HepG2 (cell line): ENCODE results near the gene IGFN1. TPM values are rescaled to one million over a fixed set of nuclear protein-coding genes. Genes with fewer than 3 reads are reported as not detected.

Experiments
- ATAC-seq: fragments of 200-7000 bp; cut with Tn5 transposase; 3 replicates; pipeline ENCODE4 v1.9.1; 2020; ENCODE audit warnings: mild to moderate bottlenecking, moderate library complexity
- BruUV-seq: library from RNA; stranded (reverse); fragments of 400-500 nt; replicated peaks from 2 replicates; lab custom pipeline; 2021; lab: Mats Ljungman, UMichigan
- CTCF ChIA-PET: fragments of 300-600 bp; formaldehyde crosslinking; extraction: SDS; loops from one replicate; lab custom pipeline; 2021; ENCODE audit warnings: low total read pairs, inconsistent platforms, low intra/inter-chr PET ratio; lab: Yijun Ruan, JAX
- POLR2A ChIA-PET: fragments of 350-600 bp; sonication (Branson Sonifier 250); formaldehyde crosslinking; loops from one replicate; lab custom pipeline; 2020; ENCODE audit warnings: antibody characterized with exemption, inconsistent platforms; lab: Yijun Ruan, JAX
- DNase-seq: peaks from one replicate; pipeline ENCODE4 v3.0.0-alpha.2; 2015; ENCODE audit warnings: low spot score
- FAIRE-seq: peaks from 3 replicates; lab custom pipeline; 2011; peaks lifted over from hg19 to GRCh38; lab: Jason Lieb, UNC
- H2AFZ ChIP-seq: one replicate; pipeline ENCODE4 v1.6.1; 2011; ENCODE audit warnings: low read length, inconsistent platforms
- H3K27ac ChIP-seq: fragments of 300-600 bp; 3 replicates; pipeline ENCODE4 v1.8.0; 2011; ENCODE audit warnings: mixed run types, mild to moderate bottlenecking, mixed read lengths, low read length, inconsistent platforms; ENCODE audit not compliant: insufficient read depth; ENCODE audit errors: extremely low read length
- H3K27me3 ChIP-seq, 2 experiments: fragments of 200-600 bp in 1 of 2; 2 replicates in 1 of 2; 3 replicates in 1 of 2; pipeline versions ENCODE4 v1.6.0 to v1.8.0; 2011; ENCODE audit warnings: low read length in 2 of 2, mild to moderate bottlenecking in 2 of 2, moderate library complexity in 2 of 2, inconsistent platforms in 1 of 2; ENCODE audit not compliant: insufficient read depth in 2 of 2, control insufficient read depth in 1 of 2
- H3K36me3 ChIP-seq, 2 experiments: fragments of 200-600 bp in 1 of 2; replicated peaks in 1 of 2; 2 replicates in 1 of 2; 3 replicates in 1 of 2; pipeline versions ENCODE4 v1.5.1 to v1.8.0; 2011; ENCODE audit warnings: low read length in 2 of 2, inconsistent platforms in 1 of 2; ENCODE audit not compliant: insufficient read depth in 2 of 2, control insufficient read depth in 1 of 2
- H3K4me1 ChIP-seq: 2 replicates; pipeline ENCODE4 v1.5.1; 2012; ENCODE audit warnings: low read length, inconsistent platforms; ENCODE audit not compliant: insufficient read depth
- H3K4me2 ChIP-seq: 2 replicates; pipeline ENCODE4 v1.6.0; 2011; ENCODE audit warnings: low read depth, low read length, inconsistent platforms
- H3K4me3 ChIP-seq, 3 experiments: fragments of 200-600 bp in 1 of 3; sonication (generic), shearing (Covaris generic) in 1 of 3; replicated peaks in 1 of 3; 2 replicates each; pipeline ENCODE4 v1.5.1; 2011 to 2016; ENCODE audit warnings: low read length in 3 of 3, inconsistent platforms in 2 of 3, low read depth in 2 of 3, mild to moderate bottlenecking in 2 of 3, control low read depth in 1 of 3, mixed read lengths in 1 of 3; ENCODE audit not compliant: insufficient read depth in 1 of 3
- H3K79me2 ChIP-seq: one replicate; pipeline ENCODE4 v1.6.1; 2011; ENCODE audit warnings: low read length, inconsistent platforms; ENCODE audit not compliant: insufficient read depth
- H3K9ac ChIP-seq: 2 replicates; pipeline ENCODE4 v1.6.0; 2011; ENCODE audit warnings: mild to moderate bottlenecking, low read depth, low read length, inconsistent platforms; ENCODE audit not compliant: insufficient read depth
- H3K9me3 ChIP-seq: 2 replicates; pipeline ENCODE4 v1.5.1; 2012; ENCODE audit warnings: mild to moderate bottlenecking, low read length
- H4K20me1 ChIP-seq: 2 replicates; pipeline ENCODE4 v1.6.0; 2011; ENCODE audit warnings: inconsistent platforms, mild to moderate bottlenecking, low read length, moderate library complexity; ENCODE audit not compliant: insufficient read depth
- DR1 ChIP-seq: sonication (generic); formaldehyde crosslinking; IDR thresholded peaks from 2 replicates; pipeline ENCODE4 v1.8.0; 2021; ENCODE audit warnings: mild to moderate bottlenecking, missing genetic modification reagents, inconsistent platforms
- GATAD2A ChIP-seq: IDR thresholded peaks from 2 replicates; pipeline ENCODE4 v1.6.1; 2016
- NONO ChIP-seq, 2 experiments: fragments of 450-650 bp in 1 of 2; sonication (generic) in 1 of 2; formaldehyde crosslinking in 1 of 2; IDR thresholded peaks in 1 of 2; conservative IDR thresholded peaks in 1 of 2; 2 replicates each; pipeline versions ENCODE4 v1.6.1 to v1.8.0; 2017 to 2022; ENCODE audit warnings: mild to moderate bottlenecking in 1 of 2, missing genetic modification reagents in 1 of 2, moderate library complexity in 1 of 2
- NR2F1 ChIP-seq, 2 experiments: fragments of 450-650 bp in 1 of 2; formaldehyde crosslinking in 1 of 2; IDR thresholded peaks; 2 replicates each; pipeline versions ENCODE4 v1.5.0 to v1.6.1; 2016 to 2020; ENCODE audit warnings: mild to moderate bottlenecking in 1 of 2, missing compliant biosample characterization in 1 of 2, missing genetic modification reagents in 1 of 2, moderate library complexity in 1 of 2
- POGZ ChIP-seq: sonication (generic); formaldehyde crosslinking; IDR thresholded peaks from 2 replicates; pipeline ENCODE4 v1.4.0; 2020; ENCODE audit warnings: mild to moderate bottlenecking, missing genetic modification reagents
- ZMYM3 ChIP-seq: sonication (generic); formaldehyde crosslinking; IDR thresholded peaks from 2 replicates; pipeline ENCODE4 v1.5.1; 2020; ENCODE audit warnings: mild to moderate bottlenecking, missing genetic modification reagents
- ZNF17 ChIP-seq: sonication (generic); formaldehyde crosslinking; IDR thresholded peaks from 2 replicates; pipeline ENCODE4 v1.5.0; 2020; ENCODE audit warnings: mild to moderate bottlenecking, missing genetic modification reagents
- ZNF775 ChIP-seq: sonication (generic); formaldehyde crosslinking; IDR thresholded peaks from 2 replicates; pipeline ENCODE4 v1.4.0; 2020; ENCODE audit warnings: missing genetic modification reagents, mild to moderate bottlenecking, moderate library complexity, borderline replicate concordance
- WGBS: methylation state at CpG from one replicate; pipeline ENCODE4 v1.1.6; 2017; ENCODE audit warnings: low lambda C conversion rate; 5-methylcytosine and 5-hydroxymethylcytosine counted together
- in situ Hi-C: cut with HindIII; loops from 2 replicates; pipeline ENCODE4 v1.10.0; 2017; ENCODE audit warnings: low pct_unique_long_range_greater_than_20kb; ENCODE audit not compliant: extremely low pct_ligation_motif_present
- intact Hi-C: fragments of 100-400 bp; cut with micrococcal nuclease; formaldehyde crosslinking; loops from one replicate; pipeline ENCODE4 v1.10.0; 2022; ENCODE audit not compliant: unreplicated experiment
- polyA plus RNA-seq, 8 experiments: library from polyadenylated mRNA; depleted of rRNA in 3 of 8; stranded (reverse) in 7 of 8; unstranded in 1 of 8; fragments of >200 nt; fragmentation: Illumina TruSeq in 4 of 8; extraction: Trizol in 4 of 8; gene quantifications; 2 replicates each; pipeline versions ENCODE4 v1.2.1 to v1.2.3, GENCODE V29; 2011 to 2016; ENCODE audit warnings: low read depth in 4 of 8, missing spikeins in 1 of 8, mixed read lengths in 1 of 8; ENCODE audit not compliant: insufficient read depth in 1 of 8
- total RNA-seq, 5 experiments: library from RNA; depleted of rRNA; stranded (reverse); fragments of >200 nt; fragmentation: Illumina TruSeq; extraction: Trizol; gene quantifications; 2 replicates each; pipeline ENCODE4 v1.2.3, GENCODE V29; 2016; ENCODE audit warnings: low read depth in 1 of 5
- TF ChIP-seq, protein P1 (sequence below): sonication (generic); formaldehyde crosslinking; IDR thresholded peaks from 2 replicates; pipeline ENCODE4 v1.4.0; 2020; ENCODE audit warnings: mild to moderate bottlenecking, missing genetic modification reagents
- TF ChIP-seq, protein P2 (sequence below): sonication (generic); formaldehyde crosslinking; IDR thresholded peaks from 2 replicates; pipeline ENCODE4 v1.8.1; 2022; ENCODE audit warnings: low read depth, mild to moderate bottlenecking, missing genetic modification reagents
- TF ChIP-seq, protein P3 (sequence below): IDR thresholded peaks from 2 replicates; pipeline ENCODE4 v1.6.1; 2016; ENCODE audit warnings: mild to moderate bottlenecking

IGFN1 gene
- total and polyA plus RNA-seq, 2 of the 13 experiments (the other 11 are each of a cell fraction or from before 2014, with no cell fraction given): 0.04 to 0.05 TPM

DNA sequence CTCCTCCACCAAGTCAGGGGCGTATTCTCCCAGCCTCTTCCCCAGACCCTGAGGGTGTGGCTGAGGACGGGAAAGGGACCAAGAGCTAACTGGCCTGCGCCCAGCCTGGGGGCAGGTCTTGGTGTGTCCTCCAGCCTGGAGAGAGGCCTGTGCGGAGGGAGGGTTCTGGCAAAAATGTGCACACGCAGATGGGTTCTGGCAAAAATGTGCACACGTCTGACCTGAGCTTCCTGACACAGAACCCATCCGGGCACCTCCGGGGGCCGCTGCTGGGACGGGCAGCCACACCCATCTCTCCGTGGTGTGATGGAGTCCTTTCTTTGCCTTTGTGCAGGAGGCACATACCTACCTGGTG, 69.6 kb downstream of the IGFN1 start:
- ChIA-PET CTCF (no interaction called here), POLR2A (no interaction called here)
- Histone ChIP-seq H3K4me2 (no peak overlapping the region), H3K79me2 (no peaks in the 10 kb centered on the region), H4K20me1 (no peaks in the 10 kb centered on the region), H3K9ac (no peak overlapping the region), H3K4me3 (no peak overlapping the region), H3K27ac (no peak overlapping the region), H3K27me3 (peaks cover 3 to 21% of the 10 kb centered on the region in 2 experiments; a peak in 4 of 5 replicates), H3K9me3 (no peaks in the 10 kb centered on the region), H3K36me3 (no peaks in the 10 kb centered on the region), H3K4me1 (no peaks in the 10 kb centered on the region), H2AFZ (no peak overlapping the region)
- no peak for DNase-seq
- FAIRE-seq: no peak
- BruUV-seq: no TSS peak
- WGBS: 7% methylated on average over 9 of the region's 11 CpGs
- no peak for ATAC-seq
- intact Hi-C loops (no loop called here), in situ Hi-C loops (loop anchor here (5.0 kb wide), 1 partner anchor 107 kb away; no protein-coding TSS in a partner anchor)
- TF ChIP-seq POGZ (CRISPR knock-in tag) (no peak), ZNF17 (CRISPR knock-in tag) (no peak), ZNF775 (CRISPR knock-in tag) (no peak), DR1 (CRISPR knock-in tag) (no peak), NR2F1 (CRISPR knock-in tag; IDR thresholded peaks at IDR 0.05) (no peak), NONO (IDR thresholded peaks at IDR 0.05) (no peak), NONO (CRISPR knock-in tag; conservative IDR thresholded peaks at IDR 0.05) (no peak), GATAD2A (no peak), ZMYM3 (CRISPR knock-in tag) (no peak)
- TF ChIP-seq, protein P1, sequence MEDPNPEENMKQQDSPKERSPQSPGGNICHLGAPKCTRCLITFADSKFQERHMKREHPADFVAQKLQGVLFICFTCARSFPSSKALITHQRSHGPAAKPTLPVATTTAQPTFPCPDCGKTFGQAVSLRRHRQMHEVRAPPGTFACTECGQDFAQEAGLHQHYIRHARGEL (CRISPR knock-in tag): no peak
- TF ChIP-seq, protein P2, sequence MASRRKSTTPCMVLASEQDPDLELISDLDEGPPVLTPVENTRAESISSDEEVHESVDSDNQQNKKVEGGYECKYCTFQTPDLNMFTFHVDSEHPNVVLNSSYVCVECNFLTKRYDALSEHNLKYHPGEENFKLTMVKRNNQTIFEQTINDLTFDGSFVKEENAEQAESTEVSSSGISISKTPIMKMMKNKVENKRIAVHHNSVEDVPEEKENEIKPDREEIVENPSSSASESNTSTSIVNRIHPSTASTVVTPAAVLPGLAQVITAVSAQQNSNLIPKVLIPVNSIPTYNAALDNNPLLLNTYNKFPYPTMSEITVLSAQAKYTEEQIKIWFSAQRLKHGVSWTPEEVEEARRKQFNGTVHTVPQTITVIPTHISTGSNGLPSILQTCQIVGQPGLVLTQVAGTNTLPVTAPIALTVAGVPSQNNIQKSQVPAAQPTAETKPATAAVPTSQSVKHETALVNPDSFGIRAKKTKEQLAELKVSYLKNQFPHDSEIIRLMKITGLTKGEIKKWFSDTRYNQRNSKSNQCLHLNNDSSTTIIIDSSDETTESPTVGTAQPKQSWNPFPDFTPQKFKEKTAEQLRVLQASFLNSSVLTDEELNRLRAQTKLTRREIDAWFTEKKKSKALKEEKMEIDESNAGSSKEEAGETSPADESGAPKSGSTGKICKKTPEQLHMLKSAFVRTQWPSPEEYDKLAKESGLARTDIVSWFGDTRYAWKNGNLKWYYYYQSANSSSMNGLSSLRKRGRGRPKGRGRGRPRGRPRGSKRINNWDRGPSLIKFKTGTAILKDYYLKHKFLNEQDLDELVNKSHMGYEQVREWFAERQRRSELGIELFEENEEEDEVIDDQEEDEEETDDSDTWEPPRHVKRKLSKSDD (CRISPR knock-in tag): no peak
- TF ChIP-seq, protein P3, sequence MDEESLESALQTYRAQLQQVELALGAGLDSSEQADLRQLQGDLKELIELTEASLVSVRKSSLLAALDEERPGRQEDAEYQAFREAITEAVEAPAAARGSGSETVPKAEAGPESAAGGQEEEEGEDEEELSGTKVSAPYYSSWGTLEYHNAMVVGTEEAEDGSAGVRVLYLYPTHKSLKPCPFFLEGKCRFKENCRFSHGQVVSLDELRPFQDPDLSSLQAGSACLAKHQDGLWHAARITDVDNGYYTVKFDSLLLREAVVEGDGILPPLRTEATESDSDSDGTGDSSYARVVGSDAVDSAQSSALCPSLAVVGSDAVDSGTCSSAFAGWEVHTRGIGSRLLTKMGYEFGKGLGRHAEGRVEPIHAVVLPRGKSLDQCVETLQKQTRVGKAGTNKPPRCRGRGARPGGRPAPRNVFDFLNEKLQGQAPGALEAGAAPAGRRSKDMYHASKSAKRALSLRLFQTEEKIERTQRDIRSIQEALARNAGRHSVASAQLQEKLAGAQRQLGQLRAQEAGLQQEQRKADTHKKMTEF (CRISPR knock-in tag): no peak
